PC-9 (cell line): ENCODE measurements around the gene BCAR3.

Experiments used
- CTCF ChIP-seq: fragments of 200-600 bp; sonication (generic); conservative IDR thresholded peaks from 2 replicates; pipeline ENCODE4 v1.6.1; 2017; ENCODE audit warnings: mixed run types, antibody characterized with exemption, mild to moderate bottlenecking, moderate library complexity
- EZH2 ChIP-seq: fragments of 200-600 bp; sonication (generic); IDR thresholded peaks from 2 replicates; pipeline ENCODE4 v1.8.0; 2017; ENCODE audit warnings: antibody characterized with exemption, low read depth

- TF ChIP-seq CTCF: no peak
- no peak for TF ChIP-seq EZH2
These were observed 2.1 kb downstream of the BCAR3 start for GRCh38 chr1:93679546-93679945.
